ENCODE results near the gene BUD23. TPM values are rescaled to one million over a fixed set of nuclear protein-coding genes. Genes with fewer than 3 reads are reported as not detected.

BUD23 gene
- total and polyA plus RNA-seq, 2 experiments from 2014 or later: 62.1 to 117 TPM

DNA sequence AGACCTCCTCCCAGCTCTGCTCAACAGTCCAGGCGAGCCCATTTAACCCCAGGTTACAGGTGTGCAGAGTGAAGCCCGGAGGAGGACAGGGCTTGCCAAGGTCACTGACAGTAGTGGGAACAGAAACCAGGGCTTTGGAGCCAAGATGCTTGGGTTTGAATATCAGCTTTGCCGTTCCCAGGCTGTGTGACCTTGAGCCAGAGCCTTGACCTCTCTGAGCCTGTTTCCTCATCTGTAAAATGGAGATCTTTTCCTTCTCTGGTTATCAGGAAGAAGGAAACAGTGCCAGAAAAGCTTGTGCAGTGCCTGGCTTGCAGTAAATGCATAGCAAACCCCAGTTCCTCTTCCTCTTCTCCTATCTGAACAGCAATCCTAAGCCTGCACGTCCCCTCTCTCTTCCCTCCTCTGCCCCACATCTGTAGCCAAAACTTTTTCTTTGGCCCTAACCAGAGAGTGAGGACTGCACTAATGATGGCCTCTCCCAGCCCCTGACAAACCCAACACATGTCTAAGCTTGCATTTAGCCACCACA lies 37.7 kb upstream of the BUD23 start:
- Histone ChIP-seq H3F3A (replicated peaks; ENCODE audit: low read depth) (no peaks in the 10 kb centered on the region), H3K27me3 (ENCODE audit: insufficient read depth) (peaks cover 38% of the 10 kb centered on the region), H4K20me1 (replicated peaks; ENCODE audit: insufficient read depth) (no peaks in the 10 kb centered on the region), H3K79me2 (replicated peaks; ENCODE audit: insufficient read depth) (no peaks in the 10 kb centered on the region), H3K27ac (ENCODE audit: low read depth) (no peak overlapping the region), H3K36me3 (ENCODE audit: insufficient read depth) (no peaks in the 10 kb centered on the region), H3K4me2 (no peak overlapping the region), H3K9me2 (ENCODE audit: insufficient read depth) (no peaks in the 10 kb centered on the region), H3K4me1 (ENCODE audit: insufficient read depth) (peaks cover 11% of the 10 kb centered on the region; the same call in 1 of the 2 replicates), H3K4me3 (no peak overlapping the region), H2AFZ (no peak overlapping the region)
- no peaks in the 10 kb centered on the region for H3K9me3 Mint-ChIP-seq
- H3K36me3 Mint-ChIP-seq (ENCODE audit: low read depth): no peaks in the 10 kb centered on the region; the same call in 2 of the 3 replicates
- no peak for DNase-seq (ENCODE audit: low spot score)
- no peak for ATAC-seq
- peaks cover 9% of the 10 kb centered on the region for H3K4me1 Mint-ChIP-seq
- H3K27me3 Mint-ChIP-seq (ENCODE audit: insufficient read depth, low read depth, poor library complexity): peaks cover 37% of the 10 kb centered on the region
- H3K27ac Mint-ChIP-seq: no peak overlapping the region
- no peak for TF ChIP-seq NANOG (IDR thresholded peaks at IDR 0.05; ENCODE audit: borderline replicate concordance)
- TF ChIP-seq STAT1 (IDR thresholded peaks at IDR 0.05; ENCODE audit: unreplicated experiment): no peak
- TF ChIP-seq ZNF114 (CRISPR knock-in tag; IDR thresholded peaks at IDR 0.05): no peak
- TF ChIP-seq EZH2 (IDR thresholded peaks at IDR 0.05; ENCODE audit: low read depth, unreplicated experiment): no peak
- no peak for TF ChIP-seq POLR2AphosphoS5 (IDR thresholded peaks at IDR 0.05; ENCODE audit: low read depth)
- TF ChIP-seq, protein P1, sequence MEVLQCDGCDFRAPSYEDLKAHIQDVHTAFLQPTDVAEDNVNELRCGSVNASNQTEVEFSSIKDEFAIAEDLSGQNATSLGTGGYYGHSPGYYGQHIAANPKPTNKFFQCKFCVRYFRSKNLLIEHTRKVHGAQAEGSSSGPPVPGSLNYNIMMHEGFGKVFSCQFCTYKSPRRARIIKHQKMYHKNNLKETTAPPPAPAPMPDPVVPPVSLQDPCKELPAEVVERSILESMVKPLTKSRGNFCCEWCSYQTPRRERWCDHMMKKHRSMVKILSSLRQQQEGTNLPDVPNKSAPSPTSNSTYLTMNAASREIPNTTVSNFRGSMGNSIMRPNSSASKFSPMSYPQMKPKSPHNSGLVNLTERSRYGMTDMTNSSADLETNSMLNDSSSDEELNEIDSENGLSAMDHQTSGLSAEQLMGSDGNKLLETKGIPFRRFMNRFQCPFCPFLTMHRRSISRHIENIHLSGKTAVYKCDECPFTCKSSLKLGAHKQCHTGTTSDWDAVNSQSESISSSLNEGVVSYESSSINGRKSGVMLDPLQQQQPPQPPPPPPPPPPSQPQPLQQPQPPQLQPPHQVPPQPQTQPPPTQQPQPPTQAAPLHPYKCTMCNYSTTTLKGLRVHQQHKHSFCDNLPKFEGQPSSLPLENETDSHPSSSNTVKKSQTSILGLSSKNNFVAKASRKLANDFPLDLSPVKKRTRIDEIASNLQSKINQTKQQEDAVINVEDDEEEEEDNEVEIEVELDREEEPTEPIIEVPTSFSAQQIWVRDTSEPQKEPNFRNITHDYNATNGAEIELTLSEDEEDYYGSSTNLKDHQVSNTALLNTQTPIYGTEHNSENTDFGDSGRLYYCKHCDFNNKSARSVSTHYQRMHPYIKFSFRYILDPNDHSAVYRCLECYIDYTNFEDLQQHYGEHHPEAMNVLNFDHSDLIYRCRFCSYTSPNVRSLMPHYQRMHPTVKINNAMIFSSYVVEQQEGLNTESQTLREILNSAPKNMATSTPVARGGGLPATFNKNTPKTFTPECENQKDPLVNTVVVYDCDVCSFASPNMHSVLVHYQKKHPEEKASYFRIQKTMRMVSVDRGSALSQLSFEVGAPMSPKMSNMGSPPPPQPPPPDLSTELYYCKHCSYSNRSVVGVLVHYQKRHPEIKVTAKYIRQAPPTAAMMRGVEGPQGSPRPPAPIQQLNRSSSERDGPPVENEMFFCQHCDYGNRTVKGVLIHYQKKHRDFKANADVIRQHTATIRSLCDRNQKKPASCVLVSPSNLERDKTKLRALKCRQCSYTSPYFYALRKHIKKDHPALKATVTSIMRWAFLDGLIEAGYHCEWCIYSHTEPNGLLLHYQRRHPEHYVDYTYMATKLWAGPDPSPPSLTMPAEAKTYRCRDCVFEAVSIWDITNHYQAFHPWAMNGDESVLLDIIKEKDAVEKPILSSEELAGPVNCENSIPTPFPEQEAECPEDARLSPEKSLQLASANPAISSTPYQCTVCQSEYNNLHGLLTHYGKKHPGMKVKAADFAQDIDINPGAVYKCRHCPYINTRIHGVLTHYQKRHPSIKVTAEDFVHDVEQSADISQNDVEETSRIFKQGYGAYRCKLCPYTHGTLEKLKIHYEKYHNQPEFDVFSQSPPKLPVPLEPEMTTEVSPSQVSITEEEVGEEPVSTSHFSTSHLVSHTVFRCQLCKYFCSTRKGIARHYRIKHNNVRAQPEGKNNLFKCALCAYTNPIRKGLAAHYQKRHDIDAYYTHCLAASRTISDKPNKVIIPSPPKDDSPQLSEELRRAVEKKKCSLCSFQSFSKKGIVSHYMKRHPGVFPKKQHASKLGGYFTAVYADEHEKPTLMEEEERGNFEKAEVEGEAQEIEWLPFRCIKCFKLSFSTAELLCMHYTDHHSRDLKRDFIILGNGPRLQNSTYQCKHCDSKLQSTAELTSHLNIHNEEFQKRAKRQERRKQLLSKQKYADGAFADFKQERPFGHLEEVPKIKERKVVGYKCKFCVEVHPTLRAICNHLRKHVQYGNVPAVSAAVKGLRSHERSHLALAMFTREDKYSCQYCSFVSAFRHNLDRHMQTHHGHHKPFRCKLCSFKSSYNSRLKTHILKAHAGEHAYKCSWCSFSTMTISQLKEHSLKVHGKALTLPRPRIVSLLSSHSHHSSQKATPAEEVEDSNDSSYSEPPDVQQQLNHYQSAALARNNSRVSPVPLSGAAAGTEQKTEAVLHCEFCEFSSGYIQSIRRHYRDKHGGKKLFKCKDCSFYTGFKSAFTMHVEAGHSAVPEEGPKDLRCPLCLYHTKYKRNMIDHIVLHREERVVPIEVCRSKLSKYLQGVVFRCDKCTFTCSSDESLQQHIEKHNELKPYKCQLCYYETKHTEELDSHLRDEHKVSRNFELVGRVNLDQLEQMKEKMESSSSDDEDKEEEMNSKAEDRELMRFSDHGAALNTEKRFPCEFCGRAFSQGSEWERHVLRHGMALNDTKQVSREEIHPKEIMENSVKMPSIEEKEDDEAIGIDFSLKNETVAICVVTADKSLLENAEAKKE (CRISPR knock-in tag; IDR thresholded peaks at IDR 0.05): no peak
- no peak for TF ChIP-seq ZNF331 (CRISPR knock-in tag; IDR thresholded peaks at IDR 0.05; ENCODE audit: low read depth)
- no peak for TF ChIP-seq JUNB (IDR thresholded peaks at IDR 0.05; ENCODE audit: unreplicated experiment)
- TF ChIP-seq CREB1 (CRISPR knock-in tag; IDR thresholded peaks at IDR 0.05; ENCODE audit: low read depth): no peak
- TF ChIP-seq, protein P2, sequence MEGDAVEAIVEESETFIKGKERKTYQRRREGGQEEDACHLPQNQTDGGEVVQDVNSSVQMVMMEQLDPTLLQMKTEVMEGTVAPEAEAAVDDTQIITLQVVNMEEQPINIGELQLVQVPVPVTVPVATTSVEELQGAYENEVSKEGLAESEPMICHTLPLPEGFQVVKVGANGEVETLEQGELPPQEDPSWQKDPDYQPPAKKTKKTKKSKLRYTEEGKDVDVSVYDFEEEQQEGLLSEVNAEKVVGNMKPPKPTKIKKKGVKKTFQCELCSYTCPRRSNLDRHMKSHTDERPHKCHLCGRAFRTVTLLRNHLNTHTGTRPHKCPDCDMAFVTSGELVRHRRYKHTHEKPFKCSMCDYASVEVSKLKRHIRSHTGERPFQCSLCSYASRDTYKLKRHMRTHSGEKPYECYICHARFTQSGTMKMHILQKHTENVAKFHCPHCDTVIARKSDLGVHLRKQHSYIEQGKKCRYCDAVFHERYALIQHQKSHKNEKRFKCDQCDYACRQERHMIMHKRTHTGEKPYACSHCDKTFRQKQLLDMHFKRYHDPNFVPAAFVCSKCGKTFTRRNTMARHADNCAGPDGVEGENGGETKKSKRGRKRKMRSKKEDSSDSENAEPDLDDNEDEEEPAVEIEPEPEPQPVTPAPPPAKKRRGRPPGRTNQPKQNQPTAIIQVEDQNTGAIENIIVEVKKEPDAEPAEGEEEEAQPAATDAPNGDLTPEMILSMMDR (conservative IDR thresholded peaks at IDR 0.05; ENCODE audit: low read depth in 2 of 2): no peak
- TF ChIP-seq EZH2phosphoT487 (IDR thresholded peaks at IDR 0.05; ENCODE audit: unreplicated experiment): no peak
- no peak overlapping the region for H3K4me3 Mint-ChIP-seq

All from GM23338 (cell line).